ENCODE measurements around the gene FHIT. TPM values are rescaled to one million over a fixed set of nuclear protein-coding genes. Genes with fewer than 3 reads are reported as not detected.

Gene FHIT
- total RNA-seq, 4 donors from 2014 or later: 5.0 to 15.3 (median 8.3) TPM

GRCh38 chr3:59788801-59789200 lies 1462.5 kb downstream of the FHIT start:
- WGBS, 2 donors: 96% methylated on average over 4 of the region's 4 CpGs
- H3K4me3 ChIP-seq (ENCODE audit: low read depth, poor library complexity, severe bottlenecking): no peak overlapping the region
- intact Hi-C loops (cut with DNase I; ENCODE audit: low total_unique reads): no loop called here
- DNase-seq (ENCODE audit: low spot score in 2 of 2): no peak
- TF ChIP-seq CTCF (IDR thresholded peaks at IDR 0.05): no peak
- no peak for TF ChIP-seq POLR2A (IDR thresholded peaks at IDR 0.05)

GRCh38 chr3:59788133-59788532 lies 1463.1 kb downstream of the FHIT start:
- WGBS, 2 donors: 93 to 94% methylated on average over 3 of the region's 3 CpGs
- intact Hi-C loops (cut with DNase I; ENCODE audit: low total_unique reads): no loop called here
- no peak for DNase-seq (ENCODE audit: low spot score in 2 of 2)
- TF ChIP-seq CTCF (IDR thresholded peaks at IDR 0.05) (no peak), POLR2A (IDR thresholded peaks at IDR 0.05) (no peak)
- H3K4me3 ChIP-seq (ENCODE audit: low read depth, poor library complexity, severe bottlenecking): no peak overlapping the region

GRCh38 chr3:59786374-59786773 lies 1464.9 kb downstream of the FHIT start:
- intact Hi-C loops (cut with DNase I; ENCODE audit: low total_unique reads): no loop called here
- no peak for DNase-seq (ENCODE audit: low spot score in 2 of 2)
- 66 to 80% methylated on average over 6 of the region's 6 CpGs for whole genome bisulfite sequencing, 2 donors
- TF ChIP-seq POLR2A (IDR thresholded peaks at IDR 0.05) (no peak), CTCF (IDR thresholded peaks at IDR 0.05) (no peak)
- H3K4me3 ChIP-seq (ENCODE audit: low read depth, poor library complexity, severe bottlenecking): no peak overlapping the region

- 93 to 95% methylated on average over 1 of the region's 1 CpG for WGBS, 2 donors
- no peak for TF ChIP-seq CTCF (IDR thresholded peaks at IDR 0.05)
- intact Hi-C loops (cut with DNase I; ENCODE audit: low total_unique reads): no loop called here
- no peak overlapping the region for H3K4me3 ChIP-seq (ENCODE audit: low read depth, poor library complexity, severe bottlenecking)
- no peak for DNase-seq (ENCODE audit: low spot score in 2 of 2)
These were observed 1467.1 kb downstream of the FHIT start for GRCh38 chr3:59784164-59784563.

GRCh38 chr3:59783468-59783988 lies 1467.7 kb downstream of the FHIT start:
- intact Hi-C loops (cut with DNase I; ENCODE audit: low total_unique reads): no loop called here
- no peak for DNase-seq (ENCODE audit: low spot score in 2 of 2)
- WGBS, 2 donors: 79% methylated on average over 3 of the region's 3 CpGs
- TF ChIP-seq POLR2A (IDR thresholded peaks at IDR 0.05): no peak
- TF ChIP-seq CTCF (IDR thresholded peaks at IDR 0.05): no peak
- no peak overlapping the region for H3K4me3 ChIP-seq (ENCODE audit: low read depth, poor library complexity, severe bottlenecking)

GRCh38 chr3:59782664-59783063 lies 1468.6 kb downstream of the FHIT start:
- H3K4me3 ChIP-seq (ENCODE audit: low read depth, poor library complexity, severe bottlenecking): no peak overlapping the region
- TF ChIP-seq POLR2A (IDR thresholded peaks at IDR 0.05) (no peak), CTCF (IDR thresholded peaks at IDR 0.05) (no peak)
- no peak for DNase-seq (ENCODE audit: low spot score in 2 of 2)
- intact Hi-C loops (cut with DNase I; ENCODE audit: low total_unique reads): no loop called here
